Measurements from ENCODE around the gene ZNF682. TPM values are rescaled to one million over a fixed set of nuclear protein-coding genes. Genes with fewer than 3 reads are reported as not detected.
A peak's percentile ranks its signal among the peaks of the same experiment; 100 is the strongest.

ZNF682 gene
- total and polyA plus RNA-seq, 2 of the 8 experiments (the other 6 are each of a cell fraction or from before 2014, with no cell fraction given): 4.3 to 27.5 TPM

DNA sequence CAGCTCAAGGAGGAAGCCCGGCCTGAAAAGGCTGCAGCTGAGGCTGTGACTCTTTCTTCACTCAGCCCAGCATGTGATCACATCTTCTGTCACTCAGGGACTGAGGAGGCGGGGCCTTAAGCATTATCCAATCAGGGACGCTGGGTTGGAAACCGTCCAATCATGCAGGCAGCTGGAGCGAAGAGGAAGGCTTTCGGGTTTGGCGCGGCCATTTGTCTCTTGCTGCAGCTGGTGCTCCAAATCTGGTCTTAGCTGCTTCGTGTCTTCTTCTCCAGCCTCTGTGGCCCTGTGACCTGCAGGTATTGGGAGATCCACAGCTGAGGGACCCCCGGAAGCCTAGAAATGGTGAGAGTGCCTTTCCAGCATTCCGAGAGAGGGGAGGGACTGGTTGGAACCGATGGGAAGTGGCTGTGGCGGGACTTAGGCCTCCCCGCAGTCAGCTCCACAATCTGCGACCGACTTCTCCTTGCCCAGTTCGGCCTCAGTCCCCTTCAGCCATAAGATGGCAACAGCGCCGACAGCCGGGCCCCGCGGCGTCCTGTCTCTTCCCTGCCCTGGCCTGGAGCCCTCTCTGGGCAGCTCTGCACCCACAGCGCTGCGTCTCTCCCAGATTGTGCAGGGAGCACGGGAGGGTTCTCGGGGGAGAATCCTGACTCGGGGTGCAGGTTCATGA, 38.6 kb upstream of the ZNF682 start, which contains the start of gene ZNF90 (continued):
- TF ChIP-seq SP1 (IDR thresholded peaks at IDR 0.05; ENCODE audit: low read depth, low read length) (peak; percentile 91), SAP30 (IDR thresholded peaks at IDR 0.05; ENCODE audit: insufficient read depth, insufficient replicate concordance, low read length) (peak; percentile 66), CBX8 (IDR thresholded peaks at IDR 0.05; ENCODE audit: borderline replicate concordance, low read depth, low read length) (no peak), MAX (IDR thresholded peaks at IDR 0.05) (0 out of 2 replicates have a peak, but pooled peaks have one; percentile 10), KDM4A (IDR thresholded peaks at IDR 0.05; ENCODE audit: low read depth, low read length, severe bottlenecking) (peak; percentile 27), CTBP2 (IDR thresholded peaks at IDR 0.05; ENCODE audit: borderline replicate concordance, insufficient read depth, insufficient read length, low read length) (no peak), PHF8 (conservative IDR thresholded peaks at IDR 0.05; ENCODE audit: low read depth, low read length) (peak; percentile 64), TBP (IDR thresholded peaks at IDR 0.05; ENCODE audit: low read depth, low read length) (peak; percentile 72), POLR2A (IDR thresholded peaks at IDR 0.05; ENCODE audit: control extremely low read depth in 1 of 2, low read depth in 2 of 2, low read length in 2 of 2) (peak; percentile 79 to 88), HDAC2 (IDR thresholded peaks at IDR 0.05; ENCODE audit: borderline replicate concordance in 1 of 2, low read depth in 2 of 2, low read length in 2 of 2) (no peak), ASH2L (IDR thresholded peaks at IDR 0.05; ENCODE audit: low read length) (peak; percentile 69), RXRA (IDR thresholded peaks at IDR 0.05; ENCODE audit: insufficient read depth, low read depth, low read length) (no peak)
